Bone marrow (tissue), 2 donors: Measurements from ENCODE around the gene FAU.

Experiments
- DNase-seq, 2 donors: peaks; one replicate each; lab custom pipeline; 2025; lab: John Stamatoyannopoulos, UW

The FAU gene

GRCh38 chr11:65135633-65136145 lies 13.8 kb upstream of the FAU start:
- no peak for DNase-seq

DNA sequence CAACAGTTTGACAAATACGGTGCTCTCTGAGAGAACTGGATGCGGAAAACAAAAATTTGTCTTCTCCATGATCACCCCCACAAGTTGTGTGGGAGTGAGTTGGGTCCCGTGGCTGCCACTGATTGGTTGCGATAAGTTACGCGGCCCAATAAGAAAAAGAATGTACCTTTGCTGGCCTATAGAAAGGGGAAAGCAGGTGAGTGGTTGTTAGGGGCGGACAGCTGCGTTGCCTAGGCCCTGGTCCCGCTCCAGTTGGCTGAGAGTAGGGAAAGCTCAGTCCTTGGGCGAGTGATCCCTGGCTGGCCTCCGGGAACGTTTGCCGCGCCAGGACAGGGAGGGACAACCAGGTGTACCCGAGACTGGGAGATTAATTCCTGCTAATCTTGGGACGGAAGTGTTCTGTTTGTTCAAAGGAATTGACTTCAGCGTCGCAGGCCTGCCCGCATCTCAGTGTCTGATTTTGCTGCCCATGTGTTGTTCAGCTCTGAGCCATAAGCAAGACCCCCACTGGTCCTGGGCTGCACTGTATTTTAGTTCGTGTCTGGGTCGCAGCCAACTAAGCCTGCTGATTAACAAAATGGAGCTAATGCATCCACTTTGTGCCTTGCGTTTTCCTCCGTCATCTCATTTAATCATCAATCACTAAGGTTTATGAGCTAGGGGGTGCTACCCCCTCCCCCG lies 13.2 kb upstream of the FAU start:
- peak in 1 of 2 donors; percentile 89 for DNase-seq

DNA sequence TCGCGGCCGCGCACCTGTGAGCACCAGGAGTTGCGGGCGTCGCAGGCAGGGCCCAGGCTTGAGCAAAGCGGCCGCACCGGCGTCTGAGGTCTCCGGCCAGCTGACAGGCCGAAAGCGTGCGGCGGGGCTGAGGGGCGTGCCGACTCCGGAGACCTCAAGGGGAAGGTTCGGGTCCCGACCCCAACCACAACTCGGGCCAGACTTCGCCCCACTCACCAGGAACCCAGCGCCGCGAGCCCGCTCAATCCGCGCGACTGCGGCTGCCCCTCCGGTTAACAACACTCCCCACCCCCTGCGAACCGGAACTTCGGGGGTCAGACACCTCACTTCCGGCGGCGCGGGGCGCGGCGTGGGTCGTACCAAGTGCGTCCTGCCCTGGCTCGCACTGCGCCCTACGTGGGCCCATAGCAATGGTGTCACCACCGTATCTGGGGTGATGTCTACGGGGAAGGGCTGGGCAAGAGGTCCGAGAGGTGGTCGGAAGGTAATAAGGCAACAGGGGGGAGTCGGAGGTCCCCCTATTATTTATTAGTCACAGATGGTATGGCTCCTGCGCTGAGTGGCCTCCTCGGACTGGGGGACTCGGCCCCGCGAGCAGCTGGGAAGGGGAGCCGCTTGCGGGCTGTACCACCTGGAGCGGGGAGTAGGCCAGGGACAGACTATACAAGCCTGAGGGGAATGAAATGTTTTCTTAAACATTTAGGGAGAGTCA lies 12.5 kb upstream of the FAU start, which contains the start of gene SYVN1:
Gene SYVN1 (minus strand): TSS at position 280 of the 712 bp plus-strand sequence. CDS start 918 bp downstream, outside the sequence.
- peak; percentile 88 for DNase-seq

DNA sequence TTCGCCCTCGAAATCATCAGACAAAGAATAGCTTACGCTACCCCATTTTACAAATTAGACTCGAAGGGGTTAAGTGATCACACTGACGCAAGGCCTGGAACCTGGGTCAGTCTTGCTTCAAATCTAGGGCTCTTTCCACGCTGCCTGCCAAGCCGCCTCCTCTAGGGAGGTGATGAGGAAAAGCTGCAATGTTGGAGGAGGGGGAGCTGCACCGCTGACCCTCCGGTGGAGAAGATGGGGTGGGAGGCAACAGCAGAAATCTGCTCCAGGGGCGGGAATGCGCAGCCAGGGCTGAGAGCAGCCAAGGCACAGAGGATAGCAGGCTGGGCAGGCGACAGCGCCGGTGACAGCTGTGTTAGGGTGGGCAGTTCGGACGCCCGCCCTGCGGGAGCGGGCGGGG lies 11.8 kb upstream of the FAU start:
- no peak for DNase-seq

DNA sequence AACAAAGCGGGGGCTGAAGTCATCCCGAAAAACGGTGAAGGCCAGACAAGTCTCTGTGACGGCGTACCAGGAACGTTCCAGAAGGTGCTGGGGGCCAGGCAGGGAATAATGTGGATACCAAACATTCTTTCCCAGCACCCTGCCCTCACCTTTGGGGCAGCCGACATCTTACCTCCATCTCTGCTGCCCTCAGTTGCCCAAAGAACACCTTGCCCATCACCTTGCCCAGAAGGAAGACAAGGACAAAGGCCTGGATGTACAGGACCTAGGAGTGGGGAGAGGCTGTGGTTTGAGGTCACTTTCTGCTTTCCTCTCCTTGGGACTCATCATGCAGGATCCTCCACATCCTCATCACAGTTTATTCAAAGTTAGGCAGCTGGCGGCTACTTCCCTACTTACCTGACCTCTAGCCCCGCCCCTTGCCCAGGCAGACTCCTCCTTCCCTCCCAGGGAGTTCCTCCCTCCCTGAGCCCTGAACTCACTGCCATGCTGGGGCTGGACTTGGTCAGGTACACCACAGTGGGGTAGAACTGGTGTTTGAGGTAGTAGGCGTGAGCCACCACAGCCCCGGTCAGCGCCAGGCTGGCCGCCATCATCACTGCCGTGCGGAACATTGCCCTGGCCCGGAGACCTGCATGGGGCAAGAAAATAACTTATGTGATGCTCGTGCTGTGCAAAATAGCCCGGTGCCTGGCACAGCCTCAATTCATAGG lies 11.2 kb upstream of the FAU start:
- no peak for DNase-seq

DNA sequence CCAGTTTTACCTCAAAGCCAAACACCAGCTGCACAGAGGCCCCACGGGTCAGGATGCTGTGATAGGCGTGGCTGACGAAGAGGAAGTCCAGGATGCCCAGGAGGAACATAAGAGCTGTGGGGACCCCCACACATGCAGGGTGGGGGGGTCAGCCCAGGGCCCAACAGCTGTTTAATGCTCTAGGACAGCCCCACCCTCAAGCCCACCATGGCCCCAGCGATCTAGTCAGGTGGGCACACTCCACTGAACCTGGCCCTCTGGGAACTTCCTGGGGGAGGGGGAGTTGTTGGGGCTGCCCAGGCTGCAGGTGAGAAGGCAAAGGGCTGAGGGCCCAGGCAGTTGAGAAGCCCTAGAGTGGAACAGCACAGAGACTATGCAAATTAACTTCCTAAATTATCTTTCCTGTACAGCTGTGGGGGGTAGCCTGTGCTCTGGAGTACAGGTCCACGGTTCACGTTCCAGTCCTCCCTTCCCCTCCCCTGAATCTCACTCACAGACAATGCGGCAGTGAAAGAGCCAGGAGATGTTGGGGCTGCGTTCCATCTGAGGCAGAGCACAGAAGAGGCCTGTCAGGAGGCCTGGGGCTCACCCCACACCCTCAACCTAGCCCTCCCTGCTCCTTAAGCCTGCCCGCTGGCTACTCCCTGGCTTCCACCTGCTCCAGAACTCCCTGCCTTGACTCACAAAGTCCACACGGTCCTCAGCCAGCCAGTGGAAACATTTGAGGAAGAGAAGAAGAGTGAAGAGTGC lies 10.5 kb upstream of the FAU start:
- no peak for DNase-seq

- DNase-seq: no peak
Measured at GRCh38 chr11:65131895-65132237, 9.9 kb upstream of the FAU start.

DNA sequence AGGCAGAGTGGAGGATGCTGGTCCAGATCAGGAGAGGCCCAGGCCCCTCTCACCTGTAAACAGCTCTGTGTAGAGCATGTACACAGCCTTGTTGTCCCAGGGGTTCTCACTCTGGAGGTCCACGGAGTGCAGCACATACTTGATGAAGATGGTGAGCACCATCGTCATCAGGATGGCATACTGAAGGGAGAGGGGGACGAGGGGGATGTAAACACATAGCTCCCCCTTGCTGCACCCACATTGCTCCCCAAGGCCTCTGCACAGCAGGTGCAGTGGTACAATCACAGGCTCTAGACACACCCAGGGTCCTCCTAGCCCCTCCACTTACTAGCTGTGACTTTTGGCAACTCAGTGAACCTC lies 9.5 kb upstream of the FAU start:
- no peak for DNase-seq

GRCh38 chr11:65130631-65131416 lies 8.9 kb upstream of the FAU start:
- DNase-seq: no peak

- no peak for DNase-seq
Measured at GRCh38 chr11:65129649-65130441, 7.9 kb upstream of the FAU start.

GRCh38 chr11:65128182-65129145 lies 6.5 kb upstream of the FAU start:
- DNase-seq: no peak

- no peak for DNase-seq
Measured at GRCh38 chr11:65127473-65128181, 5.7 kb upstream of the FAU start.

- DNase-seq: no peak
Measured at GRCh38 chr11:65126624-65127274, 4.8 kb upstream of the FAU start.

- no peak for DNase-seq
Measured at GRCh38 chr11:65125197-65126056, 3.5 kb upstream of the FAU start.

- DNase-seq: no peak
Measured at GRCh38 chr11:65124480-65125196, 2.7 kb upstream of the FAU start.

DNA sequence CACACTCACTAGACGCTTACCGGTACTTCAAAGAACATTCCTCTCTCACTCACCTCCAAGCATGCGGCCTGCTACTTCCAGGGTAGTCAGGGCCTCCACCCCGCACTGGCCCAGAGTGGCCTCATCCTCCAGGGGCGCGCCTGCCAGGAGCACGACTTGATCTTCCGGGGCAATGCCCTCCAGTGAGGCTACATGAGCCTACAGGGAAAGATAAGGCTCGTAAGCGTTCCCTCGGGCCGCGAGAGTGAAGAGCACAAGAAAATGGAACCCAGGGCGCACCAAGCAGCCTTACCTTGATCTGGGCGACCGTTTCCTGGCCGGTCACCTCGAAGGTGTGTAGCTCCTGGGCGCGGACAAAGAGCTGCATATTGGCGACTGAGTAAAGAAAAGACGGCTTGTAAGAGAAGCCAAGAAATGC lies 478 bp downstream of the FAU start:
- DNase-seq: no peak

- no peak for DNase-seq
Measured at GRCh38 chr11:65120831-65121230, 1.1 kb downstream of the FAU start.
